Ishikawa (cell line): Measurements from ENCODE around the gene MARCHF6.

Source experiments
- CEBPB ChIP-seq: IDR thresholded peaks from 2 replicates; pipeline ENCODE4 v1.6.1; 2012
- CREB1 ChIP-seq: IDR thresholded peaks from 2 replicates; pipeline ENCODE4 v1.6.1; 2012; ENCODE audit warnings: low read depth
- EGR1 ChIP-seq: IDR thresholded peaks from 2 replicates; pipeline ENCODE4 v1.6.1; 2012
- EP300 ChIP-seq: IDR thresholded peaks from 2 replicates; pipeline ENCODE4 v1.6.1; 2012; ENCODE audit warnings: borderline replicate concordance
- FOXM1 ChIP-seq: IDR thresholded peaks from 2 replicates; pipeline ENCODE4 v1.6.1; 2012; ENCODE audit warnings: low read depth, borderline replicate concordance
- NFIC ChIP-seq: IDR thresholded peaks from 2 replicates; pipeline ENCODE4 v1.6.1; 2012
- RAD21 ChIP-seq: IDR thresholded peaks from 2 replicates; pipeline ENCODE4 v1.6.1; 2012; ENCODE audit warnings: low read depth
- REST ChIP-seq: IDR thresholded peaks from 2 replicates; pipeline ENCODE4 v1.6.1; 2012; ENCODE audit warnings: low read depth, mild to moderate bottlenecking
- TAF1 ChIP-seq: IDR thresholded peaks from 2 replicates; pipeline ENCODE4 v1.6.1; 2012; ENCODE audit warnings: low read depth, mild to moderate bottlenecking
- TCF12 ChIP-seq: IDR thresholded peaks from 2 replicates; pipeline ENCODE4 v1.6.1; 2012; ENCODE audit warnings: low read depth
- TEAD4 ChIP-seq: IDR thresholded peaks from 2 replicates; pipeline ENCODE4 v1.6.1; 2012
- USF1 ChIP-seq: IDR thresholded peaks from 2 replicates; pipeline ENCODE4 v1.6.1; 2012
- YY1 ChIP-seq: IDR thresholded peaks from 2 replicates; pipeline ENCODE4 v1.6.1; 2012; ENCODE audit warnings: low read depth
- ZBTB7A ChIP-seq: IDR thresholded peaks from 2 replicates; pipeline ENCODE4 v1.6.1; 2012; ENCODE audit warnings: low read depth
- TF ChIP-seq, protein P1 (sequence below): IDR thresholded peaks from 2 replicates; pipeline ENCODE4 v1.6.1; 2012

Gene MARCHF6

GRCh38 chr5:10315824-10316509 is 37.5 kb upstream of the MARCHF6 start:
- TF ChIP-seq NFIC (no peak), ZBTB7A (no peak), EP300 (no peak), CEBPB (no peak), TAF1 (no peak), RAD21 (no peak), EGR1 (no peak), USF1 (no peak), CREB1 (no peak), FOXM1 (no peak), TEAD4 (no peak)
- TF ChIP-seq, protein P1, sequence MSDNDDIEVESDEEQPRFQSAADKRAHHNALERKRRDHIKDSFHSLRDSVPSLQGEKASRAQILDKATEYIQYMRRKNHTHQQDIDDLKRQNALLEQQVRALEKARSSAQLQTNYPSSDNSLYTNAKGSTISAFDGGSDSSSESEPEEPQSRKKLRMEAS: no peak

DNA sequence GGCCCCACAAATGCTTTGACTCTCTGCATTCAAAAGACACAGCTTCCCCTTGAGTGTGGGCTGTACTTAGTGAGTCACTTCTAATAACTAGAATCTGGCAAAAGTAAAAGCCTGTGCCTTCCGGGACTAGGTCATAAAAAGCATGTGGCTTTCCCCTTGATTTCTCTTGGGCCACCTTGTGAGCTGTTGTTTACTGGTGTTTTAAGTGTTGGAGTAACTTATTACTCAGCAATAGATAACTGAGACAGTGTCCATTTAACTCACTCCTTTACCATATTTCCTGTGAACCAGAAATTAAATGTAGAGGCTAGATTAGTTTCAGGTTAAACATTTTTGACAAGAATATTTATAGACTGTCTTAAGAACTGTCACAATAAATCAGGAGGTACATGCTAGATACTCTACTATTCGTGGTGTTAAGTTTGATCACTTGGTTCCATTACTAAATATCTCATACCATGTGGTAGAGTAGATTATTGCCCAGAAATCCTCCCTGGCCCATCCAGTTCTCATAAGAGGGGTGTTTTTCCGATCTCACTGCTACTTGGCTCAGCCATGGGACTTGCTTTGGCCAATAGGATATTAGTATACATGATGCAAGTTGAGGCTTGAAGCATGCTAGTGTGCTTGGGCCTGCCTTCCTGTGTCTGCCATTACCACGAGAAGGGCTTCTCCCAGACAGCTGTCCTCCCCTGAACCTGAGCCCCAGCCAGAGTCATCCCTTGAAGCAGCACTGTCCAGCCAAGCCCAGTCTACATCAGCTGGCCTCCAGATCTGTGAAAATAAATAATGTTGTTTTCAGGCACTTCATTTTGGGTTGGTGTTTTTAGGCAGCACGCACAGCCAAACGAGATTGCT is 35.4 kb upstream of the MARCHF6 start:
- TF ChIP-seq TCF12 (no peak), YY1 (no peak), USF1 (no peak), CREB1 (no peak), RAD21 (no peak), NFIC (no peak), EGR1 (no peak), TEAD4 (no peak), EP300 (no peak), FOXM1 (no peak), ZBTB7A (no peak), REST (no peak), TAF1 (no peak), CEBPB (no peak)
- TF ChIP-seq, protein P1: no peak

GRCh38 chr5:10319202-10319851 is 34.2 kb upstream of the MARCHF6 start:
- TF ChIP-seq TEAD4: no peak
- TF ChIP-seq ZBTB7A: no peak
- no peak for TF ChIP-seq TCF12
- TF ChIP-seq EGR1: no peak
- no peak for TF ChIP-seq REST
- TF ChIP-seq TAF1: no peak
- no peak for TF ChIP-seq NFIC
- TF ChIP-seq CREB1: no peak

- no peak for TF ChIP-seq CEBPB
- TF ChIP-seq USF1: no peak
- no peak for TF ChIP-seq ZBTB7A
- TF ChIP-seq NFIC: no peak
- no peak for TF ChIP-seq YY1
- TF ChIP-seq FOXM1: no peak
- TF ChIP-seq EP300: no peak
- no peak for TF ChIP-seq TAF1
- TF ChIP-seq, protein P1: no peak
- no peak for TF ChIP-seq CREB1
- no peak for TF ChIP-seq EGR1
- no peak for TF ChIP-seq REST
- TF ChIP-seq RAD21: no peak
- no peak for TF ChIP-seq TEAD4
- TF ChIP-seq TCF12: no peak
Measured at GRCh38 chr5:10320793-10321192, 32.7 kb upstream of the MARCHF6 start.
